NB4 (cell line): ENCODE results near the gene MMP23B.

Source experiments
- MYC ChIP-seq: IDR thresholded peaks from 2 replicates; pipeline ENCODE4 v1.6.1; 2011; ENCODE audit warnings: low read depth, low read length
- POLR2A ChIP-seq: IDR thresholded peaks from 2 replicates; pipeline ENCODE4 v1.6.1; 2011; ENCODE audit warnings: mild to moderate bottlenecking; ENCODE audit not compliant: insufficient read length; ENCODE audit errors: extremely low read depth
- TF ChIP-seq, protein P1 (sequence below): IDR thresholded peaks from one replicate; pipeline ENCODE4 v1.5.1; 2012; ENCODE audit warnings: low read depth, low read length

DNA sequence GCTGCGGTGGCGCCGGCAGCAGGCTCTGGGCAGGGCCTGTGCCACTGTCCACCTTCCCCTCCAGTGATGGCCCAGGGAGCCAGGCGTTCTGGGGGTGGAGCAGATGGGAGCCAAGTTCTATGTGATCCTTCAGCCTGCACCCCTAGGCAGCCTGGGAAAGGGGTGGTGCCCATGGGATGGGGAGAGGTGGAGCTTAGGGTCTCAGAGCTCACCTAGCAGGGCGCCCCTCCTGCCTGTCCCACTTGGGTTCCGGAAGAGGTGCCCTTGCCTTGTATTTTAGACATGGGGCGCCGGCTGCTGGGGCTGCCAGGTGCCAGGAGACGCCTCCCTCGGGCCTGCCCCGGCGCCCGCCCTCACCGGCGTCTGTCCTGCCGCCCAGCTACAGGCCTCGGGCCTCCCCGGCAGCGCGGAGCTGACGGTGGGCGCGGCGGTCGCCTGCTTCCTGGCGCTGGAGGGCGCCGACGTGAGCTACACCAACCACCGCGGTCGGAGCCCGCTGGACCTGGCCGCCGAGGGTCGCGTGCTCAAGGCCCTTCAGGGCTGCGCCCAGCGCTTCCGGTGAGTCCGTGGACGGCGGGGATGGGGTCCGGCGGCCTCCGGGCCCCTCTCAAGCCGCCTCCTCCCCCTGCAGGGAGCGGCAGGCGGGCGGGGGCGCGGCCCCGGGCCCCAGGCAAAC is 3.1 kb upstream of the MMP23B start:
- TF ChIP-seq, protein P1, sequence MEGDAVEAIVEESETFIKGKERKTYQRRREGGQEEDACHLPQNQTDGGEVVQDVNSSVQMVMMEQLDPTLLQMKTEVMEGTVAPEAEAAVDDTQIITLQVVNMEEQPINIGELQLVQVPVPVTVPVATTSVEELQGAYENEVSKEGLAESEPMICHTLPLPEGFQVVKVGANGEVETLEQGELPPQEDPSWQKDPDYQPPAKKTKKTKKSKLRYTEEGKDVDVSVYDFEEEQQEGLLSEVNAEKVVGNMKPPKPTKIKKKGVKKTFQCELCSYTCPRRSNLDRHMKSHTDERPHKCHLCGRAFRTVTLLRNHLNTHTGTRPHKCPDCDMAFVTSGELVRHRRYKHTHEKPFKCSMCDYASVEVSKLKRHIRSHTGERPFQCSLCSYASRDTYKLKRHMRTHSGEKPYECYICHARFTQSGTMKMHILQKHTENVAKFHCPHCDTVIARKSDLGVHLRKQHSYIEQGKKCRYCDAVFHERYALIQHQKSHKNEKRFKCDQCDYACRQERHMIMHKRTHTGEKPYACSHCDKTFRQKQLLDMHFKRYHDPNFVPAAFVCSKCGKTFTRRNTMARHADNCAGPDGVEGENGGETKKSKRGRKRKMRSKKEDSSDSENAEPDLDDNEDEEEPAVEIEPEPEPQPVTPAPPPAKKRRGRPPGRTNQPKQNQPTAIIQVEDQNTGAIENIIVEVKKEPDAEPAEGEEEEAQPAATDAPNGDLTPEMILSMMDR, result no peak
- no peak for TF ChIP-seq MYC
- no peak for TF ChIP-seq POLR2A
